ENCODE measurements around the gene GTF2H1.
"Not testable (repeated sequence)": the region's sequence is repeated elsewhere in the genome, so short reads cannot be mapped to it uniquely, and the experiment has no call there.

The GTF2H1 gene

GRCh38 chr11:18372201-18372600 lies 49.8 kb downstream of the GTF2H1 start:
- in situ Hi-C loops (cut with HindIII; ENCODE audit: low sequenced_read_pairs): no loop called here

- in situ Hi-C loops (cut with HindIII; ENCODE audit: low sequenced_read_pairs): no loop called here
Observed at GRCh38 chr11:18374956-18375355, 52.6 kb downstream of the GTF2H1 start.

- in situ Hi-C loops (cut with HindIII; ENCODE audit: low sequenced_read_pairs): no loop called here
Observed at GRCh38 chr11:18375941-18376340, 53.6 kb downstream of the GTF2H1 start.

GRCh38 chr11:18379201-18379600 lies 56.8 kb downstream of the GTF2H1 start:
- in situ Hi-C loops (cut with HindIII; ENCODE audit: low sequenced_read_pairs): no loop called here

DNA sequence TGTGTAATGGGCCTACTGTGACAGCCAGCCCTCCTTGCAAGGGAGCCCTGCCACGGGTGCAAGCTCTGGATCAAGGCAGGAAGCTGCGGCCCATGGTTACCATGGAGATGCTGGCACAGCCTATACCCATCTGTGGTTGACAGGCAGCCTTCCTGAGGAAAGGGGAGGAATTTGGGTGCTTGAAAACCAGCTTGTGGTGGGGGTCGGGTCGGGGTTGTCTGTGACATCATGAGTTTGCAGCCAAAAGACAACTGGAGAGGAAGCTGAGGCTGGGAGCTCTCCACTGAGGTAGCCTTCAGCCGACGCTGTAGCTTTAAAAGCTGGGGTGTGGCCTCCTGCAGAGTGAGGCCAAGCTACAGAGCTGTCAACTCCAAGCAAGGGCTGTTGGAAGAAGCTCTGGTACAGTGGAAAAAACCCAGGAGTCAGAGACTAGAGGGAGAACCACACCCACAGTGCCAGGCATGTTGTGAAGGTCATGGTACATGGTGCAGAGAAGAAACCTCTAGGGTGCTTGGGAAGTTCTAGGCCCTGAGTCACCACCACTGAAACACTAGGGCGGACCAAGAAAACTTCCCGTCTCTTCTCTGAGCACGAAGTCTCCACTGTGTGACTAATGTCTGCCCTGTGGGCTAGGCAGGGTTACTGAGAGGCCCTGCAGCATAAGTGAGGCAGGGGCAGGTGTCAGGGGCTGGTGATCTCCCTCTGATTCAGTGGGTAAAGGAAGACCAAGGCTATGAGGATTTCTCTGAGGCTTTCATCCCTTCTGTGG lies 61.2 kb downstream of the GTF2H1 start:
- in situ Hi-C loops (cut with HindIII; ENCODE audit: low sequenced_read_pairs): no loop called here

GRCh38 chr11:18384157-18384641 lies 61.8 kb downstream of the GTF2H1 start:
- in situ Hi-C loops (cut with HindIII; ENCODE audit: low sequenced_read_pairs): no loop called here

DNA sequence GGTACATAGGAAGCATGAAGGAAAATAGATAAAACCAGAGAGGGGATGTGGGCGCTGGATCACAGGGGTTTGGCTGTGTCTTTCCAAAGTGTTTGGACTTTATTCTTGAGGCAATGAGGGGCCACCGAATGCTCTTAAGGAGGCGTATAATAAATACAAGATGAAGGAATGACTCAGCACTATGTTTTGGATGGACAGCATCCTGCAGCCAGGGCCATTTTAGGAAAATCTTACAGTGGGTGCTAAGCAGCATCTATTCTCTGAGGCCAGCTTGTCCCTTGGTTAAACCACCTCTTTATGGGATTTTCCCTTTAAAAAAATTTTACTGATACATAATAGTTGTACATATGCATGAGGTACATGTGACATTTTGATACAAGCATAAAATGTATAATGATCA lies 67.7 kb downstream of the GTF2H1 start:
- in situ Hi-C loops (cut with HindIII; ENCODE audit: low sequenced_read_pairs): no loop called here

GRCh38 chr11:18392434-18393321 lies 70.3 kb downstream of the GTF2H1 start:
- in situ Hi-C loops (cut with HindIII; ENCODE audit: low sequenced_read_pairs): no loop called here

DNA sequence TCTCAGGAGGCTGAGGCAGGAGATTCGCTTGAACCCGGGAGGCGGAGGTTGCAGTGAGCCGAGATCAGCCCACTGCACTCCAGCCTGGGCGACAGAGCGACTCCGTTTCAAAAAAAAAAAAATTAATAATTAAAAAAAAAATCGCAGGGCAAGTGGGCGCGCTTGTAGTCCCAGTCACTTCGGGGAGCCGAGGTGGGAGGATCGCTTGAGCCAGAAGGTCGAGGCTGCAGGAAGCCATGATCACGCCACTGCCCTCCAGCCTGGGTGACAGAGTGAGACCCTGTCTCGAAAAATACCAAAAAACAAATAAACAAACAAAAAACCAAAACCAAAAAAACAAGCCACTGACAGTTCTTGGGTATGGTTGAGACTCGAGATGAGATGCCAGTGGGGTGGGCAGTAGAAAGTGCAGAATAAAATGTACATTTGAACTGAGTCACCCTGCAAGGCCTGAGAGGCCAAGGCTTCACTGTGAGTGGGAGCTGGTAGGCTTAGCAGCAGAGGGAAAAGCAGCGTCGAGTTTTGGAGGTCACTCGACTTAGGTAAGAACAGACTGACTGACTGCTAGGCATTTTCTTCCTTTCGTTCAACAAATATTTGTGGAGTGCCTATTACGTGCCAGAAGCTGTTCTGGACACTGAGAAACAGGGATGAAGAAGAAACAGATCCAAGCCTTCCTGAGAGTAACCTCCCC lies 71.4 kb downstream of the GTF2H1 start:
- in situ Hi-C loops (cut with HindIII; ENCODE audit: low sequenced_read_pairs): no loop called here

- in situ Hi-C loops (cut with HindIII; ENCODE audit: low sequenced_read_pairs): no loop called here
Observed at GRCh38 chr11:18394275-18394927, 72.0 kb downstream of the GTF2H1 start, which contains the start of gene LDHA. TSS of gene LDHA (plus strand) at chr11:18394563. CDS start at chr11:18396843, 2,280 bp downstream.

DNA sequence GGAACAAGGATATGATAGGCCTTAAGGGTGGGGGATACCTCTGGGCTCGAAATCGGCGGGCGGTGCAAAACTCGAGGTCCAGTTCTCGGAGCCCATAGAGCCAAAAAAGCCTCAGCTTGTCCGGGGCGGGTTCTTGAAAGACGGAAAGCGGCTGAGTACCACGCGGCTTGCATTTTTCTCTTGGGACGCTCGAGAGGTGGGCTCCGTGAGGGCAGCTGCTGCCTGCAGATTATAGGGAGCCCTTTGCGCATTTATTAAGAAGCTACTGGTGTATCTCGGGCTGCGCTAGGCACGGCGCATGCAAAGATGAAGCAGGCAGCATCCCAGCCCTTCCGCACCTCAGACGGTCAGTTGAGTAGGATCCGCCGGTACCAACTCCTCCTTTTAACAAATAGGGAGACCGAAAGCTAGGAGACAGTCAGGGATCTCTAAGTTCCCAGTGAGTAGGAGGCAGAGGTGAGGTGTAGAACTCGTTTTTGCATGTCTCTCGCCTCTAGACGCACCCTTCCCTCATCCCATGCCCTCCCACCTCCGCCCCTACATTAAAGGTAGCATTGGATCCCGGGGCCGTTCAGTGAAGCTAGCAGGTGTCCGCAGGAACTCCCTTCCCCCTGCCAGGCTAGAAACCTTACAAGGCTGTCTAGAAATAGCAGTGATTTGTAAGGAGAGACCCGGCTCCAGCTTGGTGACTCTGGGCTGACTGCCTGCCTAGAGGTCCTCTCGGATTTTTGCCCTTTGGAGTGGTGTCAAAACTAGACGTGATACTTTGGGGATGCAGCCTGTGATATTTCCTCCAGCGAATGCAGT lies 72.8 kb downstream of the GTF2H1 start:
- in situ Hi-C loops (cut with HindIII; ENCODE audit: low sequenced_read_pairs): no loop called here

GRCh38 chr11:18395735-18396504 lies 73.6 kb downstream of the GTF2H1 start:
- in situ Hi-C loops (cut with HindIII; ENCODE audit: low sequenced_read_pairs): no loop called here

GRCh38 chr11:18397921-18398320 lies 75.6 kb downstream of the GTF2H1 start:
- in situ Hi-C loops (cut with HindIII; ENCODE audit: low sequenced_read_pairs): no loop called here

DNA sequence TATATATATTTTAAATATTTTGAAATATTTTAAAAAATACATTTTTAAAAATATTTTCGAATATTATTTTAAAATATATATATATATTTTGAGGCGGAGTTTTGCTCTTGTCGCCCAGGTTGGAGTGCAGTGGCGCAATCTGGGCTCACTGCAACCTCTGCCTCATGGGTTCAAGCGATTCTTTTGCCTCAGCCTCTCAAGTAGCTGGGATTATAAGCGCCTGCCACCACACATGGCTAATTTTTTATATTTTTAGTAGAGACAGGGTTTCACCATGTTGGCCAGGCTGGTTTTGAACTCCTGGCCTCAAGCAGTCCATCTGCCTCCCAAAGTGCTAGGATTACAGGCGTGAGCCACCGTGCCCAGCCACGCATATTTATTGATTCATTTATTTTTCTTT lies 78.7 kb downstream of the GTF2H1 start:
- in situ Hi-C loops (cut with HindIII; ENCODE audit: low sequenced_read_pairs): not testable (repeated sequence)

GRCh38 chr11:18404062-18404461 lies 81.7 kb downstream of the GTF2H1 start:
- in situ Hi-C loops (cut with HindIII; ENCODE audit: low sequenced_read_pairs): no loop called here

DNA sequence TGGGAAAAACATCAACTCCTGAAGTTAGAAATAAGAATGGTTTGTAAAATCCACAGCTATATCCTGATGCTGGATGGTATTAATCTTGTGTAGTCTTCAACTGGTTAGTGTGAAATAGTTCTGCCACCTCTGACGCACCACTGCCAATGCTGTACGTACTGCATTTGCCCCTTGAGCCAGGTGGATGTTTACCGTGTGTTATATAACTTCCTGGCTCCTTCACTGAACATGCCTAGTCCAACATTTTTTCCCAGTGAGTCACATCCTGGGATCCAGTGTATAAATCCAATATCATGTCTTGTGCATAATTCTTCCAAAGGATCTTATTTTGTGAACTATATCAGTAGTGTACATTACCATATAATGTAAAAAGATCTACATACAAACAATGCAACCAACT lies 85.0 kb downstream of the GTF2H1 start:
- in situ Hi-C loops (cut with HindIII; ENCODE audit: low sequenced_read_pairs): not testable (repeated sequence)

DNA sequence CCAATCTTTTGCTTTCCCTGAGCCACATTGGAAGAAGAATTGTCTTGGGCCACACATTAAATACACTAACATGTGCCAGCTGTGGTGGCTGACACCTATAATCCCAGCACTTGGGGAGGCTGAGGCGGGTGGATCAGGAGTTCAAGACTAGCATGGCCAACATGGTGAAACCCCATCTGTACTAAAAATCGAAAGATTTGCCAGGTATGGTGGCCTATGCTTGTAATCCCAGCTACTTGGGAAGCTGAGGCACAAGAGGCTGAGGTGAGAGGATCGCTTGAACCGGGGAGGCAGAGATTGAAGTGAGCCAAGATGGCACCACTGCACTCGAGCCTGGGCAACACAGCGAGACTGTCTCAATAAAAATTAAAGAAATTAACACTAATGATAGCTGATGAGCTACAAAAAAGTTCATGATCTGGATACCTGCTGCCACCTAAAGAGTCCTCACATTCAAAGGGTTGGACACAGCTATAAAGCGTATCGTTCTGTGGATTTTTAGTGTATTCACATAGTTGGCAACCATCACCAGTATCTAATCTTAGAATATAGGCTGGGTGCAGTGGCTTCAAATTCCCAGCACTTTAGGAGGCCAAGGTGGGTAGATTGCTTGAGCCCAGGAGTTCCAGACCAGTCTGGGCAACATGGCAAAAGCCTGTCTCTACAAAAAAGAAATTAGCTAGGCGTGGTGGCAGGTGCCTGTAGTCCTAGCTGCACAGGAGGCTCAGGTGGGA lies 86.4 kb downstream of the GTF2H1 start:
- in situ Hi-C loops (cut with HindIII; ENCODE audit: low sequenced_read_pairs): no loop called here

- in situ Hi-C loops (cut with HindIII; ENCODE audit: low sequenced_read_pairs): no loop called here
Observed at GRCh38 chr11:18416459-18416858, 94.1 kb downstream of the GTF2H1 start.
